HFF-Myc (cell line): Measurements from ENCODE around the gene FHIT.

ENCODE experiments used
- DNase-seq: peaks from one replicate; pipeline ENCODE4 v3.0.0-alpha.2; 2011; ENCODE audit warnings: low read depth; ENCODE audit errors: extremely low read depth
- H3K4me3 ChIP-seq: replicated peaks from 2 replicates; pipeline ENCODE4 v1.5.1; 2011; ENCODE audit warnings: low read depth, mild to moderate bottlenecking, control low read depth, low read length
- CTCF ChIP-seq: IDR thresholded peaks from 2 replicates; pipeline ENCODE4 v1.5.1; 2012; ENCODE audit warnings: mild to moderate bottlenecking, low read depth, low read length, control low read depth; ENCODE audit errors: missing control alignments

FHIT gene

DNA sequence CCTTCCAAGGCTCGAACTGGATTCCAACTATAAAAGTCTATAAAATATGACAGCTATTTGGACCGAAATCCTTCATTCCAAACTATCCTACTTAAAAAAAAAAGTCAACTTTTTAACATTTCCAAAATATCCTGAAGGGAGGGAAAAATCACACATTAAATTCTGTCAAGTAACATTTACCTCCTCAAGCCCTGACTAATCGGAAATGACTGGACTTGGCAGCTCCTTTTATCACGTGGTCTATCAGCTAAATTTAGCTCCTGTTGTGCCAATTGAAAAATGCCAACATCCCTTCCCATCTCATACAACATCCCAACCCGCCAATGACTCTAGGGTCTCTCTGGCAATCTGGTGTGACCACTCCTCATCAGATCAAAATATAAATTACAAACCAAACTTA lies 297.9 kb downstream of the FHIT start:
- no peak for TF ChIP-seq CTCF
- no peak overlapping the region for H3K4me3 ChIP-seq
- no peak for DNase-seq

DNA sequence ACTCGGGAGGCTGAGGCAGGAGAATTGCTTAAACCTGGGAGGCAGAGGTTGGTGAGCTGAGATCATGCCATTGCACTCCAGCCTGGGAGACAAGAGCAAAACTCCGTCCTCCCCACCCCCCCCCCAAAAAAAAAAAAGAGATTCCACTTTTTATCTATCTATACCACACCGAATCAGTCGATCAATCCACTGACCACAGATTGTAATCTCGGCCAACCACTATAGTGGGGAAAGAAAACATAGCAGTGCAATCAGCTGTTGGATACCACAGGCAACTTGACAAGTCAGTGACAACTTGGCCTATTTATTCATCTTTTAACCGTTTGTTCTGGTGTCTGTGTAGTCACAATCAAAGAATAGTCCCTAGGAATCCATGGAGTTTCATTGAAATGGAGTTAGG lies 299.2 kb downstream of the FHIT start:
- TF ChIP-seq CTCF = no peak
- DNase-seq = no peak
- H3K4me3 ChIP-seq = no peak overlapping the region

GRCh38 chr3:60949146-60949545 lies 302.1 kb downstream of the FHIT start:
- H3K4me3 ChIP-seq = no peak overlapping the region
- no peak for TF ChIP-seq CTCF
- no peak for DNase-seq

GRCh38 chr3:60948488-60948887 lies 302.8 kb downstream of the FHIT start:
- no peak for TF ChIP-seq CTCF
- no peak overlapping the region for H3K4me3 ChIP-seq
- no peak for DNase-seq

GRCh38 chr3:60935709-60936108 lies 315.5 kb downstream of the FHIT start:
- DNase-seq = no peak
- no peak for TF ChIP-seq CTCF
- H3K4me3 ChIP-seq = no peak overlapping the region

GRCh38 chr3:60933824-60934223 lies 317.4 kb downstream of the FHIT start:
- no peak for TF ChIP-seq CTCF
- DNase-seq = no peak
- no peak overlapping the region for H3K4me3 ChIP-seq

DNA sequence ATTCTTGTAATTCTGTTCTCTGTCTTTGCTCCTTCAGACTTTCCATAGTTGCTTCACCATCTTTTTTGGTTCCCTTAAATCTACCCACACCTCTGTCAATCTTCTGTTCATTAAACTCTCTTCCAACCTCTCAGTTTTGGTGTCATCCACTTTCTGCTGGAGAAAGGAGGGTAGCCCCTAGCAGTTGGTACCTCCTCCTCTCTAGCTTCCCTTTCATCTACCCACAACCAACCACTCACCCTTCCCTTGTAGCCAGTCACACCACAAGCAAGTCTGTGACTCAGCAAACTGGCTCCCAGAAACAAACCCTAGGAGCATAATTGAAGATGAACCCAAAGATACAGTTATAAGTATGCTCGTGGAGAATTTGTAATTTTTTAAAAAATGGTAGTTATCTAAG lies 318.6 kb downstream of the FHIT start:
- DNase-seq = no peak
- H3K4me3 ChIP-seq = no peak overlapping the region
- TF ChIP-seq CTCF = no peak
